GM12892 (cell line): ENCODE data around the gene AFF3.

Experiments
- POLR2A ChIP-seq: IDR thresholded peaks from 2 replicates; pipeline ENCODE4 v1.6.1; 2011; ENCODE audit warnings: low read depth, low read length, control low read depth
- POLR2AphosphoS5 ChIP-seq: IDR thresholded peaks from 2 replicates; pipeline ENCODE4 v1.6.1; 2011; ENCODE audit warnings: low read depth, low read length, control low read depth
- TAF1 ChIP-seq: IDR thresholded peaks from 2 replicates; pipeline ENCODE4 v1.6.1; 2011; ENCODE audit warnings: low read depth, mild to moderate bottlenecking, control low read depth, low read length, borderline replicate concordance

GRCh38 chr2:100059638-100060037 lies 82.8 kb downstream of the AFF3 start:
- TF ChIP-seq POLR2AphosphoS5, result no peak
- TF ChIP-seq POLR2A, result no peak
- no peak for TF ChIP-seq TAF1
